ENCODE measurements around the gene DGKG.
A peak's percentile ranks its signal among the peaks of the same experiment; 100 is the strongest.

Gene DGKG

DNA sequence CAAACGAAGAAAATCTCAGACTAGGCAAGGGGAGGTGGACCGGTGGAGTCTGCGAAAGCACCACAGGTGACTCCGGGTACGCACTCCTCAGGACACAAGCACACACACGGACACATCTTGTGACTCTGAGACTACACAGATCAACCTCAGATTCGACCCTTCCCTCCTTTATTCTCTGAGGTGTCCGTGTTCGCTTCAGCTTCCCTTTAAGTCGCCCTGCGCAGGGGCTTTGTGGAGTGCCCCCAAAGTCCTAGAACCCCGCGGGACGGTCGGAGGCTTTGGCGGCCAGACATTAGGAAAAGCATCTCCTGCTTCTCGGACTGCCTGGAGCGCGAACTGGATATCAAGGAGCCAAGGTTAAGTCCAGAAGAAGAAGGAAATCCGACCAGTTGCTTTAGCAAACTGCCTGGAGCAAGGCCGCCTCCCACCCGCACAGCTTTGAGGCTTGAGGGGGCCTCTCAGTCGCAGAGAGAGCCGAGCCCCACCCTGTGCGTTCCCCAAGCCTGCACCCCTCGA is 730 bp downstream of the DGKG start:
- DNase-seq (ENCODE audit: low spot score): peak; percentile 55
- in situ Hi-C loops (cut with MboI; ENCODE audit: low sequenced_read_pairs, unreplicated experiment): no loop called here
- TF ChIP-seq CTCF (IDR thresholded peaks at IDR 0.05; ENCODE audit: borderline replicate concordance, control extremely low read depth, extremely low read depth, insufficient read depth, missing control alignments): no peak

- TF ChIP-seq CTCF (IDR thresholded peaks at IDR 0.05; ENCODE audit: borderline replicate concordance, control extremely low read depth, extremely low read depth, insufficient read depth, missing control alignments): no peak
- DNase-seq (ENCODE audit: low spot score): peak; percentile 45
- in situ Hi-C loops (cut with MboI; ENCODE audit: low sequenced_read_pairs, unreplicated experiment): no loop called here
Measured at GRCh38 chr3:186360779-186361178, 1.3 kb downstream of the DGKG start.

DNA sequence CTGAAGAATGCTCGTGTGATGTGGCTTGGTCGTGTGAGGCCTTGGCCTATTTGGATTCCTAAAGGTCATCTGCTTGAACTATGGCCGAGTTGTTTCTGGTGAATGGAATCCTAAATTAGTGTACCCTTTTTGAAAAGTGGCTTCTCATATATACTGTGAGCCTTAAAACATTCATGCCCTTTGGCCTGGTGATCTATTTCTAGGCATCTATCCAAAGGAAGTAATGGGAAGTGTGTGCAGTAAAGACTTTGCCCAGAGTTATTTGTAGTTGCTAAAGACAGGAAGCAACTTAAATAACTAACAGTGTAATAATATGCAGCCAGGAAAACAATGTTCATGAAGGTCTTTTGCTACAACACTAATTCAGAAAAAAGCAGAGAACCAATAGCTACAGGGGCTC is 3.0 kb downstream of the DGKG start:
- in situ Hi-C loops (cut with MboI; ENCODE audit: low sequenced_read_pairs, unreplicated experiment): no loop called here
- no peak for DNase-seq (ENCODE audit: low spot score)
- no peak for TF ChIP-seq CTCF (IDR thresholded peaks at IDR 0.05; ENCODE audit: borderline replicate concordance, control extremely low read depth, extremely low read depth, insufficient read depth, missing control alignments)

- TF ChIP-seq CTCF (IDR thresholded peaks at IDR 0.05; ENCODE audit: borderline replicate concordance, control extremely low read depth, extremely low read depth, insufficient read depth, missing control alignments): no peak
- DNase-seq (ENCODE audit: low spot score): no peak
- in situ Hi-C loops (cut with MboI; ENCODE audit: low sequenced_read_pairs, unreplicated experiment): no loop called here
Measured at GRCh38 chr3:186356152-186356551, 5.9 kb downstream of the DGKG start.

- TF ChIP-seq CTCF (IDR thresholded peaks at IDR 0.05; ENCODE audit: borderline replicate concordance, control extremely low read depth, extremely low read depth, insufficient read depth, missing control alignments): no peak
- in situ Hi-C loops (cut with MboI; ENCODE audit: low sequenced_read_pairs, unreplicated experiment): no loop called here
- DNase-seq (ENCODE audit: low spot score): no peak
Measured at GRCh38 chr3:186354100-186354499, 7.9 kb downstream of the DGKG start.

DNA sequence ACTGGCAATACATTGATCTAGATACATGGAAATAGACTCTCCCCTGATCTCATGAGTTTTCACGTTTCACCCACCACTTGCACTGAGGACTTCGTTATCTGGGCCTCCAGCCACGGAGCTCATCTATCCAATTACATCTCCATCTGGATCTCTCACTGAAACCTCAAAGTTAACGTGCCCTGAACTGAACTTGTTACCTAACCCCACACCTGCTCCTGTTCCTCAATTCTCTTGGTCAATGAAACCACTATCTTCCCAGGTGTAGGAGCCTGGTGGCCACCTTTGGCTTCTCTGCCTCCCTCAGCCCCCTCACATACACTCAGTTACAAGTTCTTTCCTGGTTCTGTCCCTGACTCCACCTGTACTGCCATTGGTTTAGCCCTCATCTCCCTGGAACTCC is 9.7 kb downstream of the DGKG start:
- no peak for TF ChIP-seq CTCF (IDR thresholded peaks at IDR 0.05; ENCODE audit: borderline replicate concordance, control extremely low read depth, extremely low read depth, insufficient read depth, missing control alignments)
- DNase-seq (ENCODE audit: low spot score): no peak
- in situ Hi-C loops (cut with MboI; ENCODE audit: low sequenced_read_pairs, unreplicated experiment): no loop called here

GRCh38 chr3:186342197-186342596 is 19.8 kb downstream of the DGKG start:
- peak; percentile 50 for DNase-seq (ENCODE audit: low spot score)
- in situ Hi-C loops (cut with MboI; ENCODE audit: low sequenced_read_pairs, unreplicated experiment): no loop called here
- no peak for TF ChIP-seq CTCF (IDR thresholded peaks at IDR 0.05; ENCODE audit: borderline replicate concordance, control extremely low read depth, extremely low read depth, insufficient read depth, missing control alignments)

Data from GM13976 (cell line).